OCI-LY7 (cell line): ENCODE results near the gene MET. TPM values are rescaled to one million over a fixed set of nuclear protein-coding genes. Genes with fewer than 3 reads are reported as not detected.

Source experiments
- BruUV-seq: library from RNA; stranded (reverse); fragments of 400-500 nt; replicated peaks from 2 replicates; lab custom pipeline; 2021; lab: Mats Ljungman, UMichigan
- CTCF ChIA-PET: fragments of 300-600 bp; sonication (Branson Sonifier 250); formaldehyde crosslinking; loops from one replicate; lab custom pipeline; 2022; ENCODE audit warnings: antibody characterized with exemption; ENCODE audit not compliant: unreplicated experiment; lab: Charles Lee
- POLR2A ChIA-PET: fragments of 300-600 bp; sonication (Branson Sonifier 250); formaldehyde crosslinking; loops from one replicate; lab custom pipeline; 2022; ENCODE audit warnings: antibody characterized with exemption; lab: Charles Lee
- DNase-seq: peaks from one replicate; pipeline ENCODE4 v3.0.0-alpha.2; 2015; ENCODE audit warnings: low spot score
- H2AFZ ChIP-seq: fragments of 200-600 bp; sonication (generic), shearing (Covaris generic); 2 replicates; pipeline ENCODE4 v1.6.1; 2014; ENCODE audit warnings: mild to moderate bottlenecking, antibody characterized with exemption, low read length, moderate library complexity
- H3K27ac ChIP-seq: fragments of 200-600 bp; sonication (generic); 2 replicates; pipeline ENCODE4 v1.5.1; 2014; ENCODE audit warnings: mixed run types, low read depth, mild to moderate bottlenecking, moderate library complexity, low read length, inconsistent platforms; ENCODE audit not compliant: poor library complexity, severe bottlenecking
- H3K36me3 ChIP-seq: fragments of 200-600 bp; sonication (generic); 2 replicates; pipeline ENCODE4 v1.6.1; 2014; ENCODE audit warnings: mild to moderate bottlenecking, antibody characterized with exemption, low read length, moderate library complexity, mixed read lengths; ENCODE audit not compliant: insufficient read depth
- H3K4me1 ChIP-seq: fragments of 200-600 bp; sonication (generic); 2 replicates; pipeline ENCODE4 v1.5.1; 2014; ENCODE audit warnings: mild to moderate bottlenecking, low read length; ENCODE audit not compliant: insufficient read depth, poor library complexity, severe bottlenecking
- H3K4me2 ChIP-seq: fragments of 200-600 bp; sonication (generic); 2 replicates; pipeline ENCODE4 v1.6.1; 2014; ENCODE audit warnings: mild to moderate bottlenecking, low read length
- H3K4me3 ChIP-seq: fragments of 200-600 bp; sonication (generic); 2 replicates; pipeline ENCODE4 v1.5.1; 2014; ENCODE audit warnings: mild to moderate bottlenecking, low read depth, low read length; ENCODE audit not compliant: poor library complexity, severe bottlenecking
- H3K79me2 ChIP-seq: fragments of 200-600 bp; sonication (generic); 2 replicates; pipeline ENCODE4 v1.6.1; 2016; ENCODE audit warnings: low read depth, mild to moderate bottlenecking, low read length, moderate library complexity, mixed read lengths; ENCODE audit not compliant: insufficient read depth
- H3K9me2 ChIP-seq: fragments of 200-600 bp; sonication (generic); 2 replicates; pipeline ENCODE4 v1.6.1; 2016; ENCODE audit warnings: mild to moderate bottlenecking, low read length, mixed read lengths; ENCODE audit not compliant: insufficient read depth
- H3K9me3 ChIP-seq: fragments of 200-600 bp; sonication (generic); 2 replicates; pipeline ENCODE4 v1.6.1; 2014; ENCODE audit warnings: mild to moderate bottlenecking, mixed run types, low read length, mixed read lengths
- H4K20me1 ChIP-seq: fragments of 200-600 bp; sonication (generic); 2 replicates; pipeline ENCODE4 v1.6.1; 2014; ENCODE audit warnings: mild to moderate bottlenecking, antibody characterized with exemption, low read length, moderate library complexity, mixed read lengths; ENCODE audit not compliant: insufficient read depth
- CTCF ChIP-seq: fragments of 200-600 bp; sonication (generic); conservative IDR thresholded peaks from 2 replicates; pipeline ENCODE4 v1.5.1; 2014; ENCODE audit warnings: mild to moderate bottlenecking, antibody characterized with exemption, low read length, moderate library complexity, mixed read lengths
- EZH2phosphoT487 ChIP-seq: fragments of 200-600 bp; sonication (generic); IDR thresholded peaks from 2 replicates; pipeline ENCODE4 v1.6.1; 2018; ENCODE audit warnings: low read depth, borderline replicate concordance, mild to moderate bottlenecking, mixed run types, antibody characterized with exemption, low read length, moderate library complexity, mixed read lengths
- intact Hi-C: fragments of 100-400 bp; cut with micrococcal nuclease; formaldehyde crosslinking; loops from one replicate; pipeline ENCODE4 v1.10.0; 2022; ENCODE audit not compliant: unreplicated experiment
- total RNA-seq, 2 experiments: library from RNA; depleted of rRNA in 1 of 2; stranded (reverse); fragments of >200 nt in 1 of 2; shearing (Covaris generic) in 1 of 2; gene quantifications; 2 replicates each; pipeline ENCODE4 v1.2.3, GENCODE V29; 2014 to 2022

MET gene
- total RNA-seq, 2 experiments from 2014 or later: not detected

- H3K4me3 ChIP-seq: no peak overlapping the region
- intact Hi-C loops: no loop called here
These were observed 62.7 kb downstream of the MET start for GRCh38 chr7:116734710-116735109.

GRCh38 chr7:116736927-116737715, 65.1 kb downstream of the MET start:
- TF ChIP-seq EZH2phosphoT487: no peak
- no peak for TF ChIP-seq CTCF
- Histone ChIP-seq H4K20me1 (no peaks in the 10 kb centered on the region; the same call in 1 of the 2 replicates), H3K4me1 (no peaks in the 10 kb centered on the region), H3K4me3 (no peak overlapping the region), H3K79me2 (no peaks in the 10 kb centered on the region), H3K36me3 (no peaks in the 10 kb centered on the region), H3K27ac (no peak overlapping the region), H2AFZ (no peak overlapping the region), H3K9me3 (no peaks in the 10 kb centered on the region), H3K9me2 (no peaks in the 10 kb centered on the region), H3K4me2 (no peak overlapping the region)
- POLR2A ChIA-PET: no interaction called here
- intact Hi-C loops: no loop called here
- CTCF ChIA-PET: no interaction called here
- BruUV-seq: no TSS peak
- DNase-seq: no peak

More at GRCh38 chr7:116734710-116735109, 62.7 kb downstream of the MET start:
- H3K9me3 ChIP-seq: no peaks in the 10 kb centered on the region
- no peaks in the 10 kb centered on the region for H3K4me1 ChIP-seq
- H3K27ac ChIP-seq: no peak overlapping the region
- H3K9me2 ChIP-seq: no peaks in the 10 kb centered on the region
- CTCF ChIA-PET: no interaction called here
- no peaks in the 10 kb centered on the region; the same call in 1 of the 2 replicates for H4K20me1 ChIP-seq
- H3K79me2 ChIP-seq: no peaks in the 10 kb centered on the region
- no peak overlapping the region for H2AFZ ChIP-seq
- H3K36me3 ChIP-seq: no peaks in the 10 kb centered on the region
- no peak for TF ChIP-seq EZH2phosphoT487
- no peak for TF ChIP-seq CTCF
- POLR2A ChIA-PET: no interaction called here
- no peak for DNase-seq
- no TSS peak for BruUV-seq
- no peak overlapping the region for H3K4me2 ChIP-seq

- intact Hi-C loops: no loop called here
- H3K4me1 ChIP-seq: no peaks in the 10 kb centered on the region
- H3K4me3 ChIP-seq: no peak overlapping the region
- no peak overlapping the region for H3K27ac ChIP-seq
- no peaks in the 10 kb centered on the region for H3K79me2 ChIP-seq
- no peaks in the 10 kb centered on the region for H3K9me2 ChIP-seq
- H3K9me3 ChIP-seq: no peaks in the 10 kb centered on the region
- no peak overlapping the region for H3K4me2 ChIP-seq
- no peak for DNase-seq
- no peak overlapping the region for H2AFZ ChIP-seq
- ChIA-PET CTCF (no interaction called here), POLR2A (no interaction called here)
- no peak for TF ChIP-seq CTCF
- no TSS peak for BruUV-seq
- H4K20me1 ChIP-seq: no peaks in the 10 kb centered on the region
- H3K36me3 ChIP-seq: no peaks in the 10 kb centered on the region
These were observed 66.4 kb downstream of the MET start for GRCh38 chr7:116738378-116738777.
